Ishikawa (cell line): ENCODE measurements around the gene TSPAN11.

Experiments used
- CEBPB ChIP-seq: IDR thresholded peaks from 2 replicates; pipeline ENCODE4 v1.6.1; 2012
- CREB1 ChIP-seq: IDR thresholded peaks from 2 replicates; pipeline ENCODE4 v1.6.1; 2012; ENCODE audit warnings: low read depth
- EGR1 ChIP-seq: IDR thresholded peaks from 2 replicates; pipeline ENCODE4 v1.6.1; 2012
- EP300 ChIP-seq: IDR thresholded peaks from 2 replicates; pipeline ENCODE4 v1.6.1; 2012; ENCODE audit warnings: borderline replicate concordance
- FOXM1 ChIP-seq: IDR thresholded peaks from 2 replicates; pipeline ENCODE4 v1.6.1; 2012; ENCODE audit warnings: low read depth, borderline replicate concordance
- MAX ChIP-seq: IDR thresholded peaks from 2 replicates; pipeline ENCODE4 v1.6.1; 2012
- NFIC ChIP-seq: IDR thresholded peaks from 2 replicates; pipeline ENCODE4 v1.6.1; 2012
- RAD21 ChIP-seq: IDR thresholded peaks from 2 replicates; pipeline ENCODE4 v1.6.1; 2012; ENCODE audit warnings: low read depth
- REST ChIP-seq: IDR thresholded peaks from 2 replicates; pipeline ENCODE4 v1.6.1; 2012; ENCODE audit warnings: low read depth, mild to moderate bottlenecking
- TAF1 ChIP-seq: IDR thresholded peaks from 2 replicates; pipeline ENCODE4 v1.6.1; 2012; ENCODE audit warnings: low read depth, mild to moderate bottlenecking
- TCF12 ChIP-seq: IDR thresholded peaks from 2 replicates; pipeline ENCODE4 v1.6.1; 2012; ENCODE audit warnings: low read depth
- TEAD4 ChIP-seq: IDR thresholded peaks from 2 replicates; pipeline ENCODE4 v1.6.1; 2012
- USF1 ChIP-seq: IDR thresholded peaks from 2 replicates; pipeline ENCODE4 v1.6.1; 2012
- YY1 ChIP-seq: IDR thresholded peaks from 2 replicates; pipeline ENCODE4 v1.6.1; 2012; ENCODE audit warnings: low read depth
- ZBTB7A ChIP-seq: IDR thresholded peaks from 2 replicates; pipeline ENCODE4 v1.6.1; 2012; ENCODE audit warnings: low read depth

The TSPAN11 gene

GRCh38 chr12:31016057-31016456 lies 89.5 kb downstream of the TSPAN11 start:
- TF ChIP-seq EGR1 (no peak), NFIC (no peak), REST (no peak), EP300 (no peak), FOXM1 (no peak), ZBTB7A (no peak), TAF1 (no peak), TCF12 (no peak), TEAD4 (no peak), RAD21 (no peak), MAX (no peak), YY1 (no peak), CEBPB (no peak), USF1 (no peak), CREB1 (no peak)

GRCh38 chr12:31017535-31017934 lies 91.0 kb downstream of the TSPAN11 start:
- TF ChIP-seq FOXM1, result no peak
- TF ChIP-seq EGR1, result no peak
- no peak for TF ChIP-seq CEBPB
- no peak for TF ChIP-seq REST
- no peak for TF ChIP-seq MAX
- TF ChIP-seq TCF12, result no peak
- no peak for TF ChIP-seq TEAD4
- TF ChIP-seq USF1, result no peak
- TF ChIP-seq CREB1, result no peak
- no peak for TF ChIP-seq TAF1

- TF ChIP-seq CEBPB (no peak), MAX (no peak), FOXM1 (no peak), USF1 (no peak), YY1 (no peak), TAF1 (no peak), ZBTB7A (no peak), REST (no peak), RAD21 (no peak), EGR1 (no peak), EP300 (no peak), NFIC (no peak), CREB1 (no peak), TEAD4 (no peak), TCF12 (no peak)
Observed at GRCh38 chr12:31018106-31018789, 91.7 kb downstream of the TSPAN11 start.

GRCh38 chr12:31018790-31019505 lies 92.4 kb downstream of the TSPAN11 start:
- TF ChIP-seq TEAD4 (no peak), NFIC (no peak), YY1 (no peak), TAF1 (no peak), MAX (no peak), EP300 (no peak), CREB1 (no peak), CEBPB (no peak), RAD21 (no peak), REST (no peak), ZBTB7A (no peak), EGR1 (no peak), TCF12 (no peak), FOXM1 (no peak)
